CD4-positive, CD25-positive, alpha-beta regulatory T cell (primary cell): Measurements from ENCODE around the gene NKD1. TPM values are rescaled to one million over a fixed set of nuclear protein-coding genes. Genes with fewer than 3 reads are reported as not detected.

Experiments
- ATAC-seq, 2 donors: fragments of 150-1000 bp; cut with Tn5 transposase; one replicate each; pipeline ENCODE4 v1.10.0; 2021; ENCODE audit warnings: low read depth in 2 of 2, moderate number of reproducible peaks in 2 of 2, moderate library complexity in 1 of 2
- DNase-seq, 3 donors: peaks; one replicate each; pipeline versions ENCODE4 v3.0.0 to v3.0.0-alpha.2; 2012 to 2022; ENCODE audit warnings: mixed read lengths in 1 of 3
- H3K27ac ChIP-seq: one replicate; pipeline ENCODE4 v1.7.0; 2013; ENCODE audit warnings: mild to moderate bottlenecking, low read length; ENCODE audit not compliant: insufficient read depth, poor library complexity, severe bottlenecking
- H3K27me3 ChIP-seq: one replicate; pipeline ENCODE4 v1.7.0; 2013; ENCODE audit warnings: low read length; ENCODE audit not compliant: control insufficient read depth, insufficient read depth
- H3K36me3 ChIP-seq: one replicate; pipeline ENCODE4 v1.7.0; 2013; ENCODE audit warnings: mild to moderate bottlenecking, low read length, moderate library complexity; ENCODE audit not compliant: control insufficient read depth, insufficient read depth
- H3K4me1 ChIP-seq: 2 replicates; pipeline ENCODE4 v1.7.0; 2013; ENCODE audit warnings: mild to moderate bottlenecking, low read length; ENCODE audit not compliant: insufficient read depth, control insufficient read depth, poor library complexity, severe bottlenecking
- H3K4me3 ChIP-seq: one replicate; pipeline ENCODE4 v1.7.0; 2013; ENCODE audit warnings: low read depth, mild to moderate bottlenecking, low read length, moderate library complexity
- H3K9me3 ChIP-seq, 2 experiments: 1 replicate in 1 of 2; 2 replicates in 1 of 2; pipeline ENCODE4 v1.7.0; 2013; ENCODE audit warnings: low read length in 2 of 2, mild to moderate bottlenecking in 1 of 2, moderate library complexity in 1 of 2; ENCODE audit not compliant: control insufficient read depth in 2 of 2
- H3K27ac Mint-ChIP-seq, 3 donors: one replicate each; pipeline ENCODE4 v1.8.0; 2020 to 2022; ENCODE audit warnings: mild to moderate bottlenecking in 3 of 3, mixed read lengths in 3 of 3, moderate library complexity in 2 of 3
- H3K27me3 Mint-ChIP-seq: one replicate; pipeline ENCODE4 v1.8.0; 2022; ENCODE audit warnings: mild to moderate bottlenecking, mixed read lengths
- H3K36me3 Mint-ChIP-seq: one replicate; pipeline ENCODE4 v1.8.0; 2020; ENCODE audit warnings: mixed read lengths
- H3K4me1 Mint-ChIP-seq, 4 donors: one replicate each; pipeline ENCODE4 v1.8.0; 2020 to 2022; ENCODE audit warnings: mixed read lengths in 4 of 4, mild to moderate bottlenecking in 1 of 4
- H3K4me3 Mint-ChIP-seq, 4 donors: one replicate each; pipeline ENCODE4 v1.8.0; 2020 to 2022; ENCODE audit warnings: mild to moderate bottlenecking in 4 of 4, mixed read lengths in 4 of 4, moderate library complexity in 3 of 4
- H3K9me3 Mint-ChIP-seq, 7 donors: one replicate each; pipeline ENCODE4 v1.8.0; 2020 to 2022; ENCODE audit warnings: mixed read lengths in 7 of 7, mild to moderate bottlenecking in 3 of 7, moderate library complexity in 2 of 7
- polyA plus RNA-seq, 4 donors: library from polyadenylated mRNA; unstranded; fragments of 300-500 nt; fragmentation: Illumina TruSeq; gene quantifications; one replicate each; pipeline ENCODE4 v1.2.3, GENCODE V29; 2021
- total RNA-seq: library from RNA; stranded (reverse); gene quantifications from one replicate; pipeline ENCODE4 v1.2.3, GENCODE V29; 2022

The NKD1 gene
- total and polyA plus RNA-seq, 5 donors from 2014 or later = 0.10 to 2.4 (median 0.65) TPM; not detected in 1

DNA sequence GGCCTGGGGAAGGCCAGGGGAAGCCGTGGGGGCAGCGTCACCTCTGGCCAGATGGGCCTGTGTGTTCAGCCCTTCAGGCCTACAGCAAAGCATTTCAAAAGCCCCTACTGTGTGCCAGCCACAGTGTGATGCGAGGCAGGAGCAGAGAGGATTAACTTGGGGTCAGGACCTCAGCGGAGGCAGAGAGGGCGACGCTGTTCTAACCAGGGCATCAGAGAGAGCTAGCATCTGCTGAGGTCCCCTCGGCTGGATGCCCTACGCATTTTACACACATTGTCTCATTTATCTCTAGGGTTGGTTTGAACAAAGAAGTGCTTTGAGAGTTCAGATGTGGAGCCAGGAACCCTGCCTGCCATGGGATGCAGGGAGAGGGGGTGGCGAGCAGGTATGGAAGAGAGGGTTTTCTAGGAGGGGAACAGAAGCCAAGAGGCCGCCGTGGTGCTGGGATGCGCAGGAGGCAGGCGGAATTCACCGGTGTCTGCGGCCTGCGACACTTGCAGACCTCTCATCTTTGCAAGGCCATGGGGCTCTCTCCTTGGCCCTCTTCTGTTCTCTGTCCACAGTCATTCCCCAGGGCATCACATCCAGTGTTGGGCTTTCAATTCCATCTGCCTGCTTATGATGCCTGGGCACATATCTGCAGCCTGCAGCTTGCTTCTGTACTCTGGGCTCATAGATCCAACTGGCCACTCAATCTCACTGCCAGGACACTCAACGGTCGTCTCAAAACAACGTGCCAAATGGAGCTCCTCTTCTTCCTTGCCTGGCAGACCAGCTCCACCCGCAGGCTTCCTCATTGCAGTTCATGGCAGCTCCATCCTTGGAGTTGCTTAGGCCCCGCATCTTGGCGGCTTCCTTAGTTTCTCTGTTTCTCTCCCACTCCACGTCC, 8.1 kb upstream of the NKD1 start:
- DNase-seq = no peak

DNA sequence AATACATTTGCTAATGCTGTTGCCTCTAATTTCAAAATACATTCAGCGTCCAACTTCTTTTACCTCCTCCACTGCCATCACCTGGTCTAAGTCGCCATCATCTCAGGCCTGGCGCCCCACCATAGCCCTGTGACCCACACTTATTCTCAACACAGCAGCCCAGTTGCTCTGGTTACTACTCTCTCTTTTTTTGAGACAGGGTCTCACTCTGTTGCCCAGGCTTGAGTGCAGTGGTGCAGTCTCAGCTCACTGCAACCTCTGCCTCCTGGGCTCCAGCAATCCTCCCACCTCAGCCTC, 7.5 kb upstream of the NKD1 start:
- ATAC-seq = no peak
- H3K4me3 Mint-ChIP-seq = no peak overlapping the region
- peaks cover 31% of the 10 kb centered on the region for H3K27me3 Mint-ChIP-seq
- no peak for DNase-seq
- no peaks in the 10 kb centered on the region for H3K27me3 ChIP-seq
- H3K27ac Mint-ChIP-seq = no peak overlapping the region
- no peaks in the 10 kb centered on the region for H3K36me3 Mint-ChIP-seq
- peaks cover 0 to 15% (median 0%) of the 10 kb centered on the region in 7 donors for H3K9me3 Mint-ChIP-seq
- H3K4me1 ChIP-seq = no peaks in the 10 kb centered on the region
- H3K36me3 ChIP-seq = no peaks in the 10 kb centered on the region
- H3K27ac ChIP-seq = no peak overlapping the region
- peaks cover 3 to 10% of the 10 kb centered on the region in 2 experiments for H3K9me3 ChIP-seq
- H3K4me1 Mint-ChIP-seq = peaks cover 0 to 5% (median 1%) of the 10 kb centered on the region in 4 donors
- H3K4me3 ChIP-seq = no peak overlapping the region

More for the DNA sequence above, 8.1 kb upstream of the NKD1 start:
- Histone ChIP-seq H3K27me3 (no peaks in the 10 kb centered on the region), H3K4me1 (no peaks in the 10 kb centered on the region), H3K9me3 (peaks cover 3 to 10% of the 10 kb centered on the region in 2 experiments), H3K4me3 (no peak overlapping the region), H3K27ac (no peak overlapping the region), H3K36me3 (no peaks in the 10 kb centered on the region)
- Mint-ChIP-seq H3K36me3 (no peaks in the 10 kb centered on the region), H3K27ac (peak overlapping the region in 1 of 3 donors; percentile 54), H3K27me3 (peaks cover 35% of the 10 kb centered on the region), H3K4me3 (no peak overlapping the region), H3K9me3 (peaks cover 0 to 15% (median 0%) of the 10 kb centered on the region in 7 donors), H3K4me1 (peaks cover 0 to 5% (median 1%) of the 10 kb centered on the region in 4 donors)
- ATAC-seq = no peak

GRCh38 chr16:50542703-50543102, 5.5 kb upstream of the NKD1 start:
- H3K9me3 ChIP-seq = peaks cover 3 to 10% of the 10 kb centered on the region in 2 experiments
- Mint-ChIP-seq H3K9me3 (peaks cover 0 to 15% (median 0%) of the 10 kb centered on the region in 7 donors), H3K4me1 (peaks cover 5 to 13% (median 12%) of the 10 kb centered on the region in 4 donors), H3K36me3 (no peaks in the 10 kb centered on the region), H3K27ac (no peak overlapping the region), H3K27me3 (peaks cover 34% of the 10 kb centered on the region), H3K4me3 (no peak overlapping the region)
- no peaks in the 10 kb centered on the region for H3K36me3 ChIP-seq
- H3K4me1 ChIP-seq = peaks cover 16% of the 10 kb centered on the region
- no peak overlapping the region for H3K27ac ChIP-seq
- H3K27me3 ChIP-seq = no peaks in the 10 kb centered on the region
- DNase-seq (no peak), ATAC-seq (no peak)
- H3K4me3 ChIP-seq = no peak overlapping the region

DNA sequence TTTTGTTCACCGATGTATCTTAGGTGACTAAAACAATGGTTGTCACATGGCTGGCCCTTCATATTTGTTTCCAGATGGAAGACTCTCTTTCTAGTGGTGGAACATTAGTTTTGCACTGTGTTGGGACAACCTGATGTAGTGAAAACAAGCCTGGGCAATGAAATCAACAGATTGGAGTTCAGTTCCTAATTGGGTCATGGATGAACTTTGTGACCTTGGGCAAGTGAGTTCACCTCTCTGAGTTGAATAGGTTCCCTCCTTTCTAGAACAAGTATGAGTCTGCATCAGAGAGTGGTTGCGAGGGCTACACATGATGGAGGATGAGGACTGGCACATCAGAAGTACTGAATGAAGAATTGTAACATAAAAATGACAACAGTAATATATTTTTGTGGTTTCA, 2.1 kb upstream of the NKD1 start:
- DNase-seq (no peak), ATAC-seq (no peak)
- Histone ChIP-seq H3K27me3 (no peaks in the 10 kb centered on the region), H3K4me3 (no peak overlapping the region), H3K27ac (no peak overlapping the region), H3K36me3 (no peaks in the 10 kb centered on the region), H3K4me1 (peaks cover 34% of the 10 kb centered on the region), H3K9me3 (peaks cover 3 to 10% of the 10 kb centered on the region in 2 experiments)
- Mint-ChIP-seq H3K9me3 (peaks cover 0 to 15% (median 0%) of the 10 kb centered on the region in 7 donors), H3K27me3 (peaks cover 32% of the 10 kb centered on the region), H3K4me1 (peaks cover 5 to 31% (median 19%) of the 10 kb centered on the region in 4 donors), H3K36me3 (no peaks in the 10 kb centered on the region), H3K4me3 (peak overlapping the region in 1 of 4 donors; percentile 53), H3K27ac (peak overlapping the region; percentile 4 to 54 (median 18))

GRCh38 chr16:50547340-50548124, 664 bp upstream of the NKD1 start:
- peak overlapping the region; percentile 63 for H3K27ac ChIP-seq
- H3K27me3 ChIP-seq = no peaks in the 10 kb centered on the region
- H3K9me3 Mint-ChIP-seq = peaks cover 0 to 15% (median 0%) of the 10 kb centered on the region in 7 donors
- H3K27ac Mint-ChIP-seq = peak overlapping the region; percentile 74 to 89 (median 85)
- peaks cover 34% of the 10 kb centered on the region for H3K4me1 ChIP-seq
- peak overlapping the region; percentile 83 to 97 (median 93) for H3K4me3 Mint-ChIP-seq
- H3K36me3 Mint-ChIP-seq = no peaks in the 10 kb centered on the region
- DNase-seq (peak; percentile 80 to 88 (median 85)), ATAC-seq (peak; percentile 73 to 75)
- H3K4me3 ChIP-seq = peak overlapping the region; percentile 53
- peaks cover 0 to 31% (median 19%) of the 10 kb centered on the region in 4 donors for H3K4me1 Mint-ChIP-seq
- H3K36me3 ChIP-seq = no peaks in the 10 kb centered on the region
- peaks cover 30% of the 10 kb centered on the region for H3K27me3 Mint-ChIP-seq
- peaks cover 3 to 10% of the 10 kb centered on the region in 2 experiments for H3K9me3 ChIP-seq

DNA sequence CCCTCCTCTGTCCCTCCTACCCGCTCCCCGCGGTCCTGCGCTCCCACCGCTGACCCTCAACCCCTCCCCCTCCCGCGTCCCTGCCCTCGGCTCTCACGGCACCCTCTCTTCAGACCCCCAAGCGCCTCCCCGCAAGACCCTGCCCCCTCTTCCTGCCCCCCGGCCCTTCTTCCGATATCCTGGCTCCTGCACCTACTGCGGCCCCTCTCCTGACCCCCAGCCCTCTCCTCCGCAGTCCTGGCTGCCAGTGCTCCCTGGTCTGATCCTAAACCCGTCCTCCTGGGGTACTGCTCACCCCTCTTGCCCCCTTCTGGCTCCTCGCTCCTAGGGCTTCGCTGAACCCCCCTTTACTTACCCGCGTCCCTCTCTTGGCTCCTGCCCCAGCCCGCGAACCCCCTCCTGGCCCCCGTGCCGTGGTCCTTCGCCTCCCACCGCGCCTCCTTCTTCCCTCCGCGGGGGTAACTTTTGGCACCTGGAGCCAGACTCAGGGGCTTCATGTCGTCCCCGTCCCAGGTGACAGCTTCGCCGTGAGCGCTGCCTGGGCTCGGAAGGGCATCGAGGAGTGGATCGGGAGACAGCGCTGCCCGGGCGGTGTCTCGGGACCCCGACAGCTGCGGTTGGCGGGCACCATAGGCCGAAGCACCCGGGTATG, 839 bp downstream of the NKD1 start:
- Mint-ChIP-seq H3K4me1 (peaks cover 0 to 31% (median 19%) of the 10 kb centered on the region in 4 donors), H3K36me3 (peaks cover 5% of the 10 kb centered on the region), H3K4me3 (peak overlapping the region; percentile 26 to 88 (median 84)), H3K27me3 (peaks cover 25% of the 10 kb centered on the region), H3K27ac (peak overlapping the region in 1 of 3 donors; percentile 36), H3K9me3 (peaks cover 0 to 6% (median 2%) of the 10 kb centered on the region in 7 donors)
- Histone ChIP-seq H3K27ac (no peak overlapping the region), H3K9me3 (peaks cover 0 to 2% of the 10 kb centered on the region in 2 experiments), H3K4me1 (peaks cover 34% of the 10 kb centered on the region), H3K4me3 (no peak overlapping the region), H3K36me3 (no peaks in the 10 kb centered on the region), H3K27me3 (no peaks in the 10 kb centered on the region)
- ATAC-seq = no peak
- DNase-seq = no peak

- DNase-seq = no peak
- peaks cover 0 to 31% (median 18%) of the 10 kb centered on the region in 4 donors for H3K4me1 Mint-ChIP-seq
- H3K36me3 Mint-ChIP-seq = peaks cover 7% of the 10 kb centered on the region
Measured at GRCh38 chr16:50549561-50549915, 1.3 kb downstream of the NKD1 start.

More at GRCh38 chr16:50549561-50549915, 1.3 kb downstream of the NKD1 start:
- H3K9me3 ChIP-seq = no peaks in the 10 kb centered on the region
- H3K9me3 Mint-ChIP-seq = peaks cover 0 to 2% (median under 1%) of the 10 kb centered on the region in 7 donors
- peaks cover 34% of the 10 kb centered on the region for H3K4me1 ChIP-seq
- no peak overlapping the region for H3K4me3 ChIP-seq
- no peak for ATAC-seq
- peaks cover 24% of the 10 kb centered on the region for H3K27me3 Mint-ChIP-seq
- H3K27ac ChIP-seq = no peak overlapping the region
- H3K27me3 ChIP-seq = no peaks in the 10 kb centered on the region
- H3K36me3 ChIP-seq = no peaks in the 10 kb centered on the region
- peak overlapping the region; percentile 26 to 88 (median 82) for H3K4me3 Mint-ChIP-seq
- H3K27ac Mint-ChIP-seq = peak overlapping the region in 2 of 3 donors; percentile 20 to 71
